NAMALWA (cell line): Measurements from ENCODE around the gene GSTM2.
"Not testable (repeated sequence)": the region's sequence is repeated elsewhere in the genome, so short reads cannot be mapped to it uniquely, and the experiment has no call there.

Experiments
- DNase-seq: peaks from one replicate; pipeline ENCODE4 v3.0.0-alpha.2; 2015; ENCODE audit warnings: low spot score

The GSTM2 gene

DNA sequence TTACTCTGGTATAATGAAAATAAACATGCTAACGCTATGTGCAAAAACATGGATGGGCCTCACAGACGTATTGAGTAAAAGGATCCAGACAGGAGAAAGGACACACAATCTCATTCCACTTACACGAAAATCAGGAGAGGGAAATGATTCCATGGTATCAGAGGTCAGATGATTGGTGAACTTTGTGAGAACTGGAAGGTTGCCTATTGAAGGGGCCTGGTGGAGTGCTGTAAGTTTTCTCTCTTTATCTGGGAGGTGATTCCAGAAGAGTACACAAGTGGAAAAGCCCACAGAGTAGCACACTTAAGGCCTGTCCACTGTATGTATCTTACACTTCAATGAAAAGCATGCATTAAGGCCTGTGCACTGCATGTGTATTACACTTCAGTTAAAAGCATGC, 9.6 kb downstream of the GSTM2 start:
- no peak for DNase-seq

- DNase-seq, result not testable (repeated sequence)
Measured at GRCh38 chr1:109678637-109679036, 10.8 kb downstream of the GSTM2 start.

DNA sequence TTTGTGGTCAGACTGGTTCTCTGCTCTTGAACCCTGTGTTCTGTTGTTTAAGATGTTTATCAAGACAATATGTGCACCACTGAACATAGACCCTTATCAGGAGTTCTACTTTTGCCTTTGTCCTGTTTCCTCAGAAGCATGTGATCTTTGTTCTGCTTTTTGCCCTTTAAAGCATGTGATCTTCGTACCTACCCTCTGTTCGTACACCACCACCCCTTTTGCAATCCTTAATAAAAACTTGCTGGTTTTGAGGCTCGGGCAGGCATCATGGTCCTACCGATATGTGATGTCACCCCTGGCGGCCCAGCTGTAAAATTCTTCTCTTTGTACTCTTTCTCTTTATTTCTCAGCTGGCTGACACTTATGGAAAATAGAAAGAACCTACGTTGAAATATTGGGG, 16.9 kb downstream of the GSTM2 start:
- DNase-seq, result not testable (repeated sequence)

GRCh38 chr1:109685399-109685798, 17.5 kb downstream of the GSTM2 start:
- not testable (repeated sequence) for DNase-seq

- DNase-seq, result not testable (repeated sequence)
Measured at GRCh38 chr1:109685890-109686289, 18.0 kb downstream of the GSTM2 start.

DNA sequence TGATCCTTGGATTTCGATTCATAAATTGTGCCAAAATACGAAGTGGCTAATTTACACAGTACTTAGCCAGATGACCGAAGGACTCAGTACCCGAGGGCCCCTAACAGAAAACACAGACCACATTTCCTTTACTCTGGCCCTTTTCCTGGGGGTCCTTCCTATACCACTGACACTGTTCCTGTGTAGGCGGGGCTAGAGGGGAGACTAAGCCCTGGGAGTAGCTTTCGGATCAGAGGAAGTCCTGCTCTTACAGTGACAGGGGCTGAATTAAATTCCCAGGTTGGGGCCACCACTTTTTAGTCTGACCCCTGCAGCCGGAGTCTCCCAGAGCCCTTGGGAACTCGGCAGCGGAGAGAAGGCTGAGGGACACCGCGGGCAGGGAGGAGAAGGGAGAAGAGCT, 19.3 kb downstream of the GSTM2 start:
- not testable (repeated sequence) for DNase-seq

DNA sequence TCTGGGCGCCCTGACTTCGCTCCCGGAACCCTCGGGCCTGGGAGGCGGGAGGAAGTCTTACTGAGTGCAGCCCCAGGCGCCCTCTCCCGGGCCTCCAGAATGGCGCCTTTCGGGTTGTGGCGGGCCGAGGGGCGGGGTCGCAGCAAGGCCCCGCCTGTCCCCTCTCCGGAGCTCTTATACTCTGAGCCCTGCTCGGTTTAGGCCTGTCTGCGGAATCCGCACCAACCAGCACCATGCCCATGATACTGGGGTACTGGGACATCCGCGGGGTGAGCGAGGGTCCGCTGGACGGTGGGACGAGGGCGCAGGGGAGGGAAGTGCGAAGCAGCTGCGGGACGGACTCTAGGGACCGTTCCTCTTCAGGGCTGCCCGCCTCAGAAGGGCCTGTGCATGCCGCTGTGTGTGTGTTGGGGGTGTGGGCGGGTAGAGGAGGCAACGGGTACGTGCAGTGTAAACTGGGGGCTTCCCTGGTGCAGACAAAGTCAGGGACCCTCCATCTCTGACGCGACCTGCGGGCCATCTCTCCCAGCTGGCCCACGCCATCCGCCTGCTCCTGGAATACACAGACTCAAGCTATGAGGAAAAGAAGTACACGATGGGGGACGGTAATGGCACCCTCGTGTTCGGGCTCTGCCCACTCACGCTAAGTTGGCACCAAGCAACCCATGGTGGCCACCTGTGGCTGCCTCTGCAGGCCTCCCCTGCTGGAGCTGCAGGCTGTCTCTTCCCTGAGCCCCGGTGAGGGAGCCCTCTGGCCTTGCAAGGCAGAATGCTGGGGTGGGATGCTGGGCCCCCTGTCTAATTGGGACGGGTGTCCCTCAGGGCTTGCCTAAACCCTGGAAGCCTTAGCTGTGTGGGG, 20.0 kb downstream of the GSTM2 start, which contains the start of gene GSTM1:
TSS of gene GSTM1 (plus strand) at position 177 of the 859 bp plus-strand sequence. CDS start at position 234, 57 bp downstream.
- peak; percentile 74 for DNase-seq

DNA sequence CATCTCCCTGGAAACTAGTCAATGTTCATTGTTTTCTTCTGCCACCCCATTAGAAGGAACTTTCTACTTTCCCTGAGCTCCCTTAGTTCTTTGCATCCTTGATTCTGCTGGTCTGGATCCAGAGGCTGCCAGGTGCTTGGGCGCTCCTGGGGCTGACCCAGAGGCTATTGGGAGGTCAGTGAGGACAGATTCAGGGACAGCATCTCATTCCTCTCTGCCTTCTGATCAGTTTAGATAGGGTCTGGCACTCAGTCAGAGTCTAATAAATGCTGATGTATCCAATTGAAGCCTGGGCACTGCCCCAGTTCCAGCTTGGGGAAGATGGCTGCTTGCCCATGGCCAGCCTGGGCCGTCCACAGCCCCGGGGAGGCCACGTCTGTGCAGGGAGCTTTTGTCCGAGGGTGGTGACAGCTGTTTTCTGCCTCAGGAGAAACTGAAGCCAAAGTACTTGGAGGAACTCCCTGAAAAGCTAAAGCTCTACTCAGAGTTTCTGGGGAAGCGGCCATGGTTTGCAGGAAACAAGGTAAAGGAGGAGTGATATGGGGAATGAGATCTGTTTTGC, 22.1 kb downstream of the GSTM2 start:
- no peak for DNase-seq

- no peak for DNase-seq
Measured at GRCh38 chr1:109691759-109692158, 23.9 kb downstream of the GSTM2 start.

DNA sequence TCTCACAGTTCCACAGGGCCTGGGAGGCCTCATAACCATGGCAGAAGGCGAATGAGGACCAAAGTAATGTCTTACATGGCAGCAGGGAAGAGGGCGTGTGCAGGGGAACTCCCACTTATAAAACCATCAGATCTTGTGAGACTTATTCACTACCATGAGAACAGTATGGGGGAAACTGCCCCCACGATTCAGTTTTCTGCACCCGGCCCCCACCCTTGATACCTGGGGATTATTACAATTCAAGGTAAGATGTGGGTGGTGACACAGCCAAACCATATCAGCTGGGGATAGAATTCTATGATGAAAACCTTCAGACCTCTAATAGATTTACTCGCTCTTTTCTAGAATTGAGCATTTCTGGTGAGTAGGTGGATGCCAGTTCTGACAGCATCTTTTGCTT, 26.5 kb downstream of the GSTM2 start:
- DNase-seq, result not testable (repeated sequence)

- DNase-seq, result not testable (repeated sequence)
Measured at GRCh38 chr1:109695138-109695537, 27.3 kb downstream of the GSTM2 start.

DNA sequence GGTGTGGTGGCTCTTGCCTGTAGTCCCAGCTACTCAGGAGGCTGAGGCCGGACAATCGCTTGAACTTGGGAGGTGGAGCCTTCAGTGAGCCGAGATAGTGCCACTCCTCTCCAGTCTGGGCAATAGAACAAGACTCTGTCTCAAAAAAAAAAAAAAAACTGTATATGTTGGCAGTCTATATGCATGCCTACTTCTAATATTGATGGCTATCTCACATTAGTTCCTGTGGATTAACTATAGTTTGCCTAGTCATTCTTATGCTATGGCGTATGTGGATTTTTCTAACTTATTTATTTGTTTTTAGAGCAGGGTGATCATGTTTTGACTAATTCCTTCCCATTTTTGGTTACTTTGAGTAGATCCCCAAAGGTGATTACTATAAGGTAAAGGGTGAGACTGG, 29.2 kb downstream of the GSTM2 start:
- no peak for DNase-seq

DNA sequence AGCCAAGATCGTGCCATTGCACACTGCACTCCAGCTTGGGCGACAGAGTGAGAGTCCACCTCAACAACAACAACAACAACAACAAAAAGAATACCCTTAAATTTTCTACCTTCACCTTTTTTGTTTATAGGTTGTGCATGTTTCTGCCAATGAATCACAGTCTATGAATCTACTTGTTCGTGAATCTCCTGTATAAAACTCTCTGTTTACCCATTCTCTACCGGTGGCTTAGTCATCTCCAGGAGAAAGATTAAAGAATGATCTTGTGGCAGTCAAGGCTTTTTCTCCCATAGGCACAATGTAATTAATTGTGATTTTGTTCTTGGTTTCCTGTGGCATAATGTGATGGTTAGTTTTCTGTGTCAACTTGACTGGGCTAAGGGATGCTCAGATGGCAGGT, 30.0 kb downstream of the GSTM2 start:
- not testable (repeated sequence) for DNase-seq

DNA sequence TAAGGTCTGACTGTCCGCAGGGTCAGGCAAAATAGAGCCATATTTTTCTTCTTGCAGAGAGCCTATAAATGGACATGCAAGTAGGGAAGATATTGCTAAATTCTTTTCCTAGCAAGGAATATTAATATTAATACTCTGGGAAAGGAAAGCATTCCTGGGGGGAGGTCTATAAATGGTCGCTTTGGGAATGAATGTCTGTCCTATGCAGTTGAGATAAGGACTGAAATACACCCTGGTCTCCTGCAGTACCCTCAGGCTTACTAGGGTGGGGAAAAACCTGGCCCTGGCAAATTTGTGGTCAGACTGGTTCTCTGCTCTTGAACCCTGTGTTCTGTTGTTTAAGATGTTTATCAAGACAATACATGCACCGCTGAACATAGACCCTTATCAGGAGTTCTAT, 35.1 kb downstream of the GSTM2 start:
- DNase-seq, result not testable (repeated sequence)

- DNase-seq, result peak; percentile 6
Measured at GRCh38 chr1:109704173-109704572, 36.3 kb downstream of the GSTM2 start.

GRCh38 chr1:109705411-109705810, 37.6 kb downstream of the GSTM2 start:
- no peak for DNase-seq

- not testable (repeated sequence) for DNase-seq
Measured at GRCh38 chr1:109708949-109709348, 41.1 kb downstream of the GSTM2 start.

DNA sequence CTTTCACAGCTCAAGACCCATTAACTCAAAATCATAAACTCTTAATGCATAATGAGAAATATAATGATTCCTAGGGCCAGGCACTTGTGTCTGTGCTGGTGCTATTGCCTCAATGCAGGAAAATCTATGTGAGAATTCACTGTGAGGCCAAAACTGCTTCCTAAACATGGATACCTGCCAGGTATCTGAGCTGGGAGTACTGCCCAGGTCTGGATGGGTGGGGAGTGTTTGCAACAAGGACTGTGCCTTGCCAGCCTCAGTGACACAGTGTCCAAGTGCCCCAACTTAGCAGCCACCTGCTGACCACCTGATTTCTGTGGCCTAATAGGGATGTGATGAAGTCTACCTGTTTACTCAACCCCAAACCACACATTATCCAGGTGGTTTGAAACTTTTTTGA, 42.0 kb downstream of the GSTM2 start:
- not testable (repeated sequence) for DNase-seq

GRCh38 chr1:109711593-109712320, 43.9 kb downstream of the GSTM2 start, which contains the start of gene GSTM5:
GSTM5 (plus strand) TSS chr1:109712251; CDS start chr1:109712313, 62 bp downstream.
- not testable (repeated sequence) for DNase-seq

- DNase-seq, result no peak
Measured at GRCh38 chr1:109712321-109712864, 44.5 kb downstream of the GSTM2 start.

- DNase-seq, result no peak
Measured at GRCh38 chr1:109713636-109714035, 45.8 kb downstream of the GSTM2 start.

GRCh38 chr1:109714661-109715372, 47.0 kb downstream of the GSTM2 start:
- DNase-seq, result no peak
